T-helper 1 cell treated with Interleukin-12 subunit alpha and Interleukin-12 subunit beta and Interleukin-4 antibody, amounts not matched to agents 30 μg/mL and 1 μg/mL, for 36 hours (primary cell): ENCODE data around the gene SNAPC1.

Experiments
- H3K27ac Mint-ChIP-seq: one replicate; pipeline ENCODE4 v1.8.0; 2021; ENCODE audit warnings: mild to moderate bottlenecking, mixed read lengths
- H3K27me3 Mint-ChIP-seq: one replicate; pipeline ENCODE4 v1.8.0; 2021; ENCODE audit warnings: low read depth, mixed read lengths
- H3K36me3 Mint-ChIP-seq: one replicate; pipeline ENCODE4 v1.8.0; 2021; ENCODE audit warnings: low read depth, mixed read lengths
- H3K4me1 Mint-ChIP-seq: one replicate; pipeline ENCODE4 v1.8.0; 2021; ENCODE audit warnings: low read depth, mixed read lengths
- H3K4me3 Mint-ChIP-seq: one replicate; pipeline ENCODE4 v1.8.0; 2021; ENCODE audit warnings: mild to moderate bottlenecking, moderate library complexity, mixed read lengths
- H3K9me3 Mint-ChIP-seq: one replicate; pipeline ENCODE4 v1.8.0; 2021; ENCODE audit warnings: mixed read lengths

Gene SNAPC1, protein sequence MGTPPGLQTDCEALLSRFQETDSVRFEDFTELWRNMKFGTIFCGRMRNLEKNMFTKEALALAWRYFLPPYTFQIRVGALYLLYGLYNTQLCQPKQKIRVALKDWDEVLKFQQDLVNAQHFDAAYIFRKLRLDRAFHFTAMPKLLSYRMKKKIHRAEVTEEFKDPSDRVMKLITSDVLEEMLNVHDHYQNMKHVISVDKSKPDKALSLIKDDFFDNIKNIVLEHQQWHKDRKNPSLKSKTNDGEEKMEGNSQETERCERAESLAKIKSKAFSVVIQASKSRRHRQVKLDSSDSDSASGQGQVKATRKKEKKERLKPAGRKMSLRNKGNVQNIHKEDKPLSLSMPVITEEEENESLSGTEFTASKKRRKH

DNA sequence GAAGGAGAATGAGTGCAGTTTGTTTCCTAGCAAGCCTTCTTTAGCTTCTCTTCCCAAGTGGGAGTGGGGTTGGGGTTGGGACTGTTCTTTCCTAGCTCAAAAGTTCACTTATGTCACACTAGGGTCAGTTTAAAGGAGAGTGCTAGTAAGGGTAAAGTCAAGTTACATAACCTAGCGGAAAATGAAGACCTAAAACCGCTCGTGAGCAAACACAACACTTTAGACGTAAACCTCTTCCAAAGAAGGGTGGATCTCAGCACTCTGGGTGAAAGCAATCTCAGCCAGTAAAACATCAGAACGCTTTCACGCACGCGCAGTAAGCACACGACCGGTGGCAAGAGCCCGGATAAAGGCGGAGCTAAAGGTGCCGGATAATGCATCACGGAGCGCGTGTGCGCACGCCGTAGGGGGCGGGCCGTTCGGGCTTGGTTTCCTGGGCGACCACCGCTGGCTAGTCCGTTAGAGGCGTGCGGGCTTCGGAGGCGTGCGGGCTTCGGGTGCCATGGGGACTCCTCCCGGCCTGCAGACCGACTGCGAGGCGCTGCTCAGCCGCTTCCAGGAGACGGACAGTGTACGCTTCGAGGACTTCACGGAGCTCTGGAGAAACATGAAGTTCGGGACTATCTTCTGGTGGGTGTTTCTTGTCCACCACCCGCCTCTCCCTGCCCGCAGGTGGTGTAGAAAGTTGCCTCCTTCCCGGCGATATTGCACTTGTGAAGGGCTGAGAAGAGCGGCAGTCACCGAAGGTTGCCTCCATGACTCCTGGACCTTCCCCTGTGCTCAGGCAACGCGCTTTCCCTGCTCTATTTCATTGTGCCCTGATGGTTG is at the start of gene SNAPC1:
Gene SNAPC1 (plus strand): TSS at position 462 of the 828 bp plus-strand sequence. CDS start 41 bp downstream, at position 503.
- Mint-ChIP-seq H3K27me3 (no peaks in the 10 kb centered on the region), H3K4me1 (peaks cover 41% of the 10 kb centered on the region), H3K27ac (peak within 1 kb of the TSS; percentile 97), H3K9me3 (no peaks in the 10 kb centered on the region), H3K4me3 (peak within 1 kb of the TSS; percentile 99), H3K36me3 (peaks cover 8% of the 10 kb centered on the region)

DNA sequence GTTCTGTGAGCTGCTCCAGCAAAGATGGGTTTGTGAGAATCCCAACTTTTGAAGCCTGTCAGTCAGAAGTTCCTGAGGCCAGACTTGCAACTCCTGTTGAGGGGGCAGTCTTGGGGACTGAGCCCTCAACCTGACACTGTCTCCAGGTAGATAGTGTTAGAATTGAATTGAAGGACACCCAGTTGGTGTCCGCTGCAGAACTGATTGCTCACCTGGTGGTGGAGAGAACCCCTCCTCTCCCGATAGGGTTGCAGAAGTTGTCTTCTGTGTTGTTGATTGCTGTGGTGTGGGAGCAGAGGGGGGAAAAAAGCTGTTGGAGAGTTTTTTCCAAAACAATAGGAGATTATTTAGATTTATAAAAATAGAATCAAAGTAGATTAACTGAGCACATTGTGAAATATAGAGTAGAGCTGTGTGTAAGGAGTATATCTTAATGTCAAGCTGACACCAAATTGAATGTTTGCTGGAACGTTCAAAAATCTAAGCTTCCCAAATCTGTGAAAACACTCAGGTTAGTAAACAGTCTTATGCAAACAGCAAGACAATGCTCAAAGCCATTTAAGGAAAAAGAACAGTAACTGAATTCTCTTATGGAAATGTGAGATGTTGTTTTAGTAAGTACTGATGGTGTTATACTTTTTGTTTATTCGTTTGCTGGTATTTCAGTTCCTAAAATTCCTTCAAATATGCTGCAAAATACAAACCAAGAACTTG is 48.3 kb upstream of the SNAPC1 start:
- Mint-ChIP-seq H3K4me3 (no peak overlapping the region), H3K4me1 (peaks cover 58% of the 10 kb centered on the region), H3K36me3 (peaks cover 6% of the 10 kb centered on the region)

DNA sequence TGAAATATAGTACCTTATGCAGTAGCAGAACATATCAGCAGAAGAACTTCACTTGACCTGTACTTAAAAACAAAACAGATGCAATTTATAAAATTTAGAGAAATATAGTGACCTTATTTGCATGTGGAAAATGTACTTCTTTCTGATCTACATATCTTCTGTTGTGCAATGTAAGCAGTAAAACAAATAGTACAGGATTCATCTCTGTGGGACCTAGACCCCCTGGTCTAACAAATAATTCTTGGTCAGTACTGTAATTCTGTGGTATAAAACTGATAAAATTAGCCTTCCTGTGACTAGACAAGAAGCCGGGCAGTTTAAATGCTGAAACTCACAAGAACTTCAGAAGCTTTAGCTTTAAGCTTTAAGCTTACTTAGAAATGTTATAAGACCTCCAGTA is 45.3 kb upstream of the SNAPC1 start:
- peak overlapping the region; percentile 24 for H3K27ac Mint-ChIP-seq
- peak overlapping the region; percentile 13 for H3K4me3 Mint-ChIP-seq
- no peaks in the 10 kb centered on the region for H3K9me3 Mint-ChIP-seq
- H3K27me3 Mint-ChIP-seq, result no peaks in the 10 kb centered on the region
- peaks cover 59% of the 10 kb centered on the region for H3K4me1 Mint-ChIP-seq
- peaks cover 14% of the 10 kb centered on the region for H3K36me3 Mint-ChIP-seq

More for the DNA sequence above, 48.3 kb upstream of the SNAPC1 start:
- Mint-ChIP-seq H3K27me3 (no peaks in the 10 kb centered on the region), H3K9me3 (no peaks in the 10 kb centered on the region), H3K27ac (peak overlapping the region; percentile 22)

DNA sequence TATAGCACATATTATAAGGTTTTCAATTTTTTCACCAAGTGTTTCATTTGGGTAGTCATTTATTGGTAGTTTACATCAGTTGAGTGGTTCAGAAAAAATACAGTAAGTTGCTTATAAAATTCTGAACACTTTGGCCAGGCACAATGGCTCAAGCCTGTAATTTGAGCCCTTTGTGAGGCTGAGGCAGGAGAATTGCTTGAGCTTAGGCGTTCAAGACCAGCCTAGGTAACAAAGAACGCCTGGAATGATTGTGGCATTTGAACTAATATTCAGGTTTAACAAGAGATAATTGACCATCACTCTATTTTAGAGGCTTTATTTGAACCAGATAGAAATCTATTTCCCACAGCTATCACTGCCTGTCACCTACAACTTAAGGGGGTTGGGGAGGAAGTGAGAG is 44.2 kb upstream of the SNAPC1 start:
- peak overlapping the region; percentile 41 for H3K27ac Mint-ChIP-seq
- no peaks in the 10 kb centered on the region for H3K9me3 Mint-ChIP-seq
- peaks cover 18% of the 10 kb centered on the region for H3K36me3 Mint-ChIP-seq
- H3K27me3 Mint-ChIP-seq, result no peaks in the 10 kb centered on the region
- peak overlapping the region; percentile 14 for H3K4me3 Mint-ChIP-seq
- H3K4me1 Mint-ChIP-seq, result peaks cover 52% of the 10 kb centered on the region

DNA sequence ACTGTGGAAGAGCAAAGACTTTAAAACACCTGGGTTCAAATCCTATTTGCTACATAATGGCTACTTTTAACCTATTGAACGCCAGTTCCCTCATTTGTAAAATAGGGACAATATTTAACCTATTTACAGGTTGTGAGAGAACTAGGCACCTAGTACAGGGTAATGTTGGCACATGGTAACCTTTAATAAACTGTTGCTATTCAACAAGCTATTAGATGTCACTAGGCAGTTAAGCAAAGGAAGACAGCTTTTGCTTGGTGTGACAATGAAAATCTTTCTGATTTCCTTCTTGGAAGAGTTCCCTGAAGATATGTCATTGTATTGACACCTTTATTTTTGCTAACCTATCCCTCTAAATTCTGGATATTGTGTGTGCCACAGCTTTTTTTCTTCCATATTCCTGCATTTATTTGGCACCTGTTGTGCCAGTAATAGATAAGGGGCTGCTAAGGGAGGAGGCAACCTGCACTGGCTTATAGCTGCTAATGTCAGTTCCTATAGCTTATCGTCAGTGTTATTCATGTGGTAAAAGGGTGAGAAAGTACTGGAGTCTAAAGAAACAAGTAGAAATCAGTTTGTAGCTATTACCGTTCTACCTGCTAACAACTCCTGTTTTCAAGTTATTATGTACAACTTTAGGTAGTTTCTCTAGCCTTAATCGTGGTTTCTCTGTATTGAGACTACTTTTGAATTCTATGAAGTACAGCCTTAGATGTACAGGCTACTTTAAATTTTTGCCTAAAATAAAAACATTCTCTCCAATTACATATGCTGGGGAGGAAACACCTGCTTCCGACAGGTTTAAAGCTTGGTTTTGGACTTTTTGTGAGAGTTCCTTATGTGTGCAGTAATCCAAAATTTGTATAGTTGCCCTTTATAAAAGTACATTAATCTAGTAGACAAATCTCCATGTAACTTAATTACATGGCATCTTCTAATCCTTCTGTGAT is 42.6 kb upstream of the SNAPC1 start:
- Mint-ChIP-seq H3K36me3 (peaks cover 30% of the 10 kb centered on the region), H3K4me1 (peaks cover 53% of the 10 kb centered on the region), H3K9me3 (no peaks in the 10 kb centered on the region), H3K4me3 (peak overlapping the region; percentile 62), H3K27ac (peak overlapping the region; percentile 83), H3K27me3 (no peaks in the 10 kb centered on the region)

DNA sequence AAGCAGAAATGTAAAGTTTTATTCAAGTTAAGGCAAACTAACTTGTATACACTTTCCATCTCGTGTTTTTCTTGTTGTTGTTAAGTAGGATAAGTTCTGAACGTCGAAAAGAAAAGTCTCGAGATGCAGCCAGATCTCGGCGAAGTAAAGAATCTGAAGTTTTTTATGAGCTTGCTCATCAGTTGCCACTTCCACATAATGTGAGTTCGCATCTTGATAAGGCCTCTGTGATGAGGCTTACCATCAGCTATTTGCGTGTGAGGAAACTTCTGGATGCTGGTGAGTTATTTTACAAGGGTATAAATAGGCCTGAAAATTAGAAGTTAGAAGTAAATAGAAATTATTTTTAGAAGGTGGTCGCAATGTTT is 41.9 kb upstream of the SNAPC1 start:
- Mint-ChIP-seq H3K27me3 (no peaks in the 10 kb centered on the region), H3K27ac (peak overlapping the region; percentile 79), H3K4me3 (peak overlapping the region; percentile 62), H3K36me3 (peaks cover 35% of the 10 kb centered on the region), H3K4me1 (peaks cover 56% of the 10 kb centered on the region), H3K9me3 (no peaks in the 10 kb centered on the region)

DNA sequence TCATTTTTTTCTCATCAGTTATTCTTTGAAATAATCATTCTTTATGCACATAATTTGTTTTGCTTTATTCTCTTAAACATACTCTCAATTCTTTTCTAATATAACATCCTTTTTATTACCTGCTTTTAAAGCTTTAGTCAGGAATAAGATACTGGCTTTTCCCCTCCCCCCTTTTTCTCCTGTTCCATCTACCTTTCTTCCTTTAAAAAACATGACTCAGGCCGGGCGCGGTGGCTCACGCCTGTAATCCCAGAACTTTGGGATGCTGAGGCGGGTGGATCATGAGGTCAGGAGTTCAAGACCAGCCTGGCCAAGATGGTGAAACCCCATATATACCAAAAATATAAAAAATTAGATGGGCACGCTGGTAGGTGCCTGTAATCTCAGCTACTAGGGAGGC is 41.5 kb upstream of the SNAPC1 start:
- H3K4me3 Mint-ChIP-seq, result no peak overlapping the region
- peak overlapping the region; percentile 70 for H3K27ac Mint-ChIP-seq

DNA sequence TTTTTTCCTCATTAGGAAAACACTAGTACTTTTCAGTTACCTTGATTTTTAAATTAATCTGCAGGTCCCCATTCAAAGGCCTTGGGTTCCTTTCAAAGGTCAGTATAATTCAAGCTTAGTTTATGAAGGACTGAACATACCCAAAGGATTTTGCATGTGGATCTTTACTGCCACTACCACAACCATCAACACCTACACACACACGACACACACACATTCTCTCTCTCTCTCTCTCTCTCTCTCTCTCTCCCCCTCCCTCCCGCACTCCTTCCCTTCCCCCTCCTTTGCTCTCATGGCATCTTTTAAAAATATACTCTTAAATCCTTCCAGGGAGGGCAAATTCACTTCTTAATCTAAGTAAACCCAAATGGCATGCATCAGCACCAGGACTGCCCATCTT is 38.1 kb upstream of the SNAPC1 start:
- Mint-ChIP-seq H3K36me3 (peaks cover 56% of the 10 kb centered on the region), H3K27me3 (no peaks in the 10 kb centered on the region), H3K9me3 (no peaks in the 10 kb centered on the region), H3K4me3 (no peak overlapping the region), H3K27ac (peak overlapping the region; percentile 43), H3K4me1 (peaks cover 55% of the 10 kb centered on the region)

More for the DNA sequence above, 41.5 kb upstream of the SNAPC1 start:
- Mint-ChIP-seq H3K9me3 (no peaks in the 10 kb centered on the region), H3K36me3 (peaks cover 35% of the 10 kb centered on the region), H3K4me1 (peaks cover 52% of the 10 kb centered on the region), H3K27me3 (no peaks in the 10 kb centered on the region)

DNA sequence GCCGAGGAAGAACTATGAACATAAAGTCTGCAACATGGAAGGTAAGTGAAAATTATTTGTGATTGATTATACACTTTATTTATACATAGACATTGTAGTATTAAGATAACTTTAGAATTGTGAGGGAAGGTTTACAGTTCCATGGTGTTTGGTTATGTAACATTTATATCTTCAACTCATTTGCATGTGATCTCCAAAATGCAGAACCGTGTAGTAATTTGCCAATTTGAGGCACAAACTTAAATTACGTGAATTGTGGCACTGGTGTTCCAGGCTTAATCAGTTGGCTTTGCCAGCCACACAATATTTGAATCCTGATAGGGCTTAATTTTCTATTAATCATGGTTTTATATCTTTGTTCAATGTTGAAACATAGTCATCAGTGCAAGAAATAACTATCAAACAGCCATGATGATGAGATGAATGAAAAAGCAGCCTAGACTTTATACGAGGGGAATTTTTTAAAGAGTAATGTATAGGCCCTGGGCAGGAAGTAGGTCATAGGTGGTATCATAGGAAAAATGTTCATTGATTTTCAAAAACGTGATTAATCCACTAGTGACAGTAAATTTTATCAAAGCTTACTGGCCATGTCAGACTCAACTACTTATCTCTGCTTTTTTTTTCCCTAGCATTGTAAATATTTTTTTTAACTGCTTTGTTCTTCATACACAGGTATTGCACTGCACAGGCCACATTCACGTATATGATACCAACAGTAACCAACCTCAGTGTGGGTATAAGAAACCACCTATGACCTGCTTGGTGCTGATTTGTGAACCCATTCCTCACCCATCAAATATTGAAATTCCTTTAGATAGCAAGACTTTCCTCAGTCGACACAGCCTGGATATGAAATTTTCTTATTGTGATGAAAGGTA is 35.2 kb upstream of the SNAPC1 start:
- Mint-ChIP-seq H3K27ac (peak overlapping the region; percentile 50), H3K4me1 (peaks cover 57% of the 10 kb centered on the region), H3K27me3 (no peaks in the 10 kb centered on the region), H3K4me3 (no peak overlapping the region), H3K36me3 (peaks cover 60% of the 10 kb centered on the region), H3K9me3 (no peaks in the 10 kb centered on the region)

DNA sequence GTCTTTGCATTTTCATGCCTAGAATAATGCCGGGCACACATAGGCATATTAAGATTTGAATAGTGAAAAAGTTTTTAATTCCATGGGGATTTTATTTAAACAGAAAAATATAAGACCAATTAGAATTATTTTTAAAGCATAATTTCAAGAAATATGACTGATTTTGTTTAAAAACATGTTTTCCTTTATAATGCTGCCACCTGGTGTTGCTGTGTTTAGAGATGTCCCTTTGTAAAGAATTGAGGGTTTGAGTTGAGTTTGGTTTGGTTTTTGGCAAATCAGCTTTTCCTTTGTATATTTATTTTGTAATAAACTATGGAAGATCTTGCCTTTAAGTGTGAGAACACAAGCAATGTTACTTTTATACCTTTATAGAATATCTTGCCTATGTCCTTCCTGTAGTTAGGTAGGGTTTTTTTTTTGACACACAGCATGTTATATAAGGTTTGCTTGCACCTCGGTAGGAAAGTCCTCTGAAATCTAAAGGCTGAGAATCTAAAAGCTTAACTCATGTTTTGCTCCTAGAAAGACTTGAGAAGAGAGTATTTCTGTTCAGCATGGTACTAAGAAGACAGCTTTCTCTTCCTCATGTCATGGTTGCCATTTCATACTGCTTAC is 31.4 kb upstream of the SNAPC1 start:
- H3K36me3 Mint-ChIP-seq, result peaks cover 62% of the 10 kb centered on the region
- peak overlapping the region; percentile 65 for H3K27ac Mint-ChIP-seq
- H3K9me3 Mint-ChIP-seq, result no peaks in the 10 kb centered on the region
- H3K27me3 Mint-ChIP-seq, result no peaks in the 10 kb centered on the region
- peaks cover 54% of the 10 kb centered on the region for H3K4me1 Mint-ChIP-seq
- no peak overlapping the region for H3K4me3 Mint-ChIP-seq

DNA sequence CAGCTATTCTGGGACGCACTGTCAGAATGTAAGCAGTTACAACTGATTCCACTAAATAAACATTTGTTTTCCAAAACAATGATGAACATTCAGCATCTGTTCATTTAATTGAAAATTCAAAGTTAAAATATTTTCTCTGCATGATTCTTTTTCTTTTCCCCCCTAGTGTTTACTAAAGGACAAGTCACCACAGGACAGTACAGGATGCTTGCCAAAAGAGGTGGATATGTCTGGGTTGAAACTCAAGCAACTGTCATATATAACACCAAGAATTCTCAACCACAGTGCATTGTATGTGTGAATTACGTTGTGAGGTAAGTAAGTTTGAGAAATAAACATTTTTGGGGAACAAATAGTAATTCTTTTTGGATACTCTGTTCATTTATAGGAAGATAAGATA is 28.2 kb upstream of the SNAPC1 start:
- no peak overlapping the region for H3K4me3 Mint-ChIP-seq
- no peaks in the 10 kb centered on the region for H3K9me3 Mint-ChIP-seq
- H3K4me1 Mint-ChIP-seq, result peaks cover 38% of the 10 kb centered on the region
- no peak overlapping the region for H3K27ac Mint-ChIP-seq
- H3K36me3 Mint-ChIP-seq, result peaks cover 59% of the 10 kb centered on the region
- H3K27me3 Mint-ChIP-seq, result no peaks in the 10 kb centered on the region

DNA sequence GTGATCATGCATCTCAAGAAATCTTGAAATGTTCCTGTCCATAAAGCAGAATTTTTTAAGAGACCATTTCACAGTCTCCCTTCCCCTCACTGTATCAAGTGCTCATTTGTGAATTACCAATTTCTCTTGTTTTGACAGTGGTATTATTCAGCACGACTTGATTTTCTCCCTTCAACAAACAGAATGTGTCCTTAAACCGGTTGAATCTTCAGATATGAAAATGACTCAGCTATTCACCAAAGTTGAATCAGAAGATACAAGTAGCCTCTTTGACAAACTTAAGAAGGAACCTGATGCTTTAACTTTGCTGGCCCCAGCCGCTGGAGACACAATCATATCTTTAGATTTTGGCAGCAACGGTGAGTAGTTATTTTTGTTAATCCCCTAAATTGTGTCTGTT is 25.5 kb upstream of the SNAPC1 start:
- Mint-ChIP-seq H3K36me3 (peaks cover 59% of the 10 kb centered on the region), H3K4me3 (no peak overlapping the region), H3K4me1 (peaks cover 25% of the 10 kb centered on the region), H3K9me3 (no peaks in the 10 kb centered on the region), H3K27me3 (no peaks in the 10 kb centered on the region), H3K27ac (no peak overlapping the region)

DNA sequence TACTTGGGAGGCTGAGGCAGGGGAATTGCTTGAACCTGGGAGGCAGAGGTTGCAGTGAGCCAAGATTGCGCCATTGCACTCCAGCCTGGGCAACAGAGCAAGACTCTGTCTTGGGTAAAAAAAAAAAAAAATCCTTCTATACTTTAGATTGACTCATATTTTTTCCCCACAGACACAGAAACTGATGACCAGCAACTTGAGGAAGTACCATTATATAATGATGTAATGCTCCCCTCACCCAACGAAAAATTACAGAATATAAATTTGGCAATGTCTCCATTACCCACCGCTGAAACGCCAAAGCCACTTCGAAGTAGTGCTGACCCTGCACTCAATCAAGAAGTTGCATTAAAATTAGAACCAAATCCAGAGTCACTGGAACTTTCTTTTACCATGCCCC is 24.3 kb upstream of the SNAPC1 start:
- Mint-ChIP-seq H3K9me3 (no peaks in the 10 kb centered on the region), H3K4me3 (no peak overlapping the region), H3K4me1 (peaks cover 22% of the 10 kb centered on the region), H3K27me3 (no peaks in the 10 kb centered on the region), H3K36me3 (peaks cover 57% of the 10 kb centered on the region), H3K27ac (no peak overlapping the region)
